Measurements from ENCODE around the gene CCNI.

- TF ChIP-seq CTCF (IDR thresholded peaks at IDR 0.05; ENCODE audit: low read depth, low read length) (no peak), POLR2A (IDR thresholded peaks at IDR 0.05; ENCODE audit: extremely low read depth, insufficient read length) (no peak), MAX (IDR thresholded peaks at IDR 0.05; ENCODE audit: low read depth, low read length) (no peak), MYC (IDR thresholded peaks at IDR 0.05; ENCODE audit: low read depth, low read length) (no peak)
Observed at GRCh38 chr4:77040854-77041725, 34.7 kb downstream of the CCNI start.

All from NB4 (cell line).